Stimulated activated naive CD8-positive, alpha-beta T cell treated with anti-CD3 and anti-CD28 coated beads, Interleukin-15, amount 100 ng/mL, for 72 hours (primary cell): ENCODE results near the gene ZNF597.

ENCODE experiments used
- ATAC-seq: fragments of 150-1000 bp; cut with Tn5 transposase; 2 replicates; pipeline ENCODE4 v1.10.0; 2021; ENCODE audit warnings: mild to moderate bottlenecking, moderate library complexity
- DNase-seq, 2 donors: peaks; one replicate each; pipeline ENCODE4 v3.0.0; 2021 to 2022
- H3K27ac Mint-ChIP-seq, 2 donors: one replicate each; pipeline ENCODE4 v1.8.0; 2022; ENCODE audit warnings: mild to moderate bottlenecking in 2 of 2, mixed read lengths in 2 of 2, moderate library complexity in 2 of 2
- H3K27me3 Mint-ChIP-seq: one replicate; pipeline ENCODE4 v1.8.0; 2022; ENCODE audit warnings: mixed read lengths
- H3K4me1 Mint-ChIP-seq: one replicate; pipeline ENCODE4 v1.8.0; 2022; ENCODE audit warnings: mild to moderate bottlenecking, mixed read lengths
- H3K4me3 Mint-ChIP-seq, 2 donors: one replicate each; pipeline ENCODE4 v1.8.0; 2022; ENCODE audit warnings: mild to moderate bottlenecking in 2 of 2, mixed read lengths in 2 of 2, moderate library complexity in 1 of 2
- H3K9me3 Mint-ChIP-seq, 2 donors: one replicate each; pipeline ENCODE4 v1.8.0; 2022; ENCODE audit warnings: mixed read lengths in 2 of 2

The ZNF597 gene

DNA sequence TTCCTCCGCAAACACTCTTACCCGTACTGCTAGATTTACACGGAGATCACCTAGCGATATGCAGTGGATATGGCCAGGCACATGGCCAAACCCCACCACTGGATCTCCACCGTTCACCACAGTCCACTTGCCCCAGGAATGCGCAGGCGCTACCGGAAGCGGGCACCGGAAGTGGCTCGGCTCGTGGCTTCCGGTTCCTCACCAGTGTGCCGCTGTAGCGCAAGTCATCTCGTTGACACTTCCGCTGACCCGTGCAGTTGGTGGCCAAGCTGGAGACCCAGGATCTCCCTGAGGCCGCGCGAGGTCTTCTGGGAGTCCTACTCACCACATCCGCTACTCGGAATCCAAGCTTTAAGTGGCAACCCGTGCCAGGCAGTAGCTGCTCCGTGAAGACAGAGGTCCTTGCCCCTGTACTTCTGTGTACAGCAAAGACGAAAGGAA is 11.5 kb downstream of the ZNF597 start:
- peak; percentile 46 to 75 for DNase-seq
- Mint-ChIP-seq H3K9me3 (peaks cover 5 to 19% of the 10 kb centered on the region in 2 donors), H3K27ac (peak overlapping the region in 1 of 2 donors; percentile 82), H3K27me3 (no peaks in the 10 kb centered on the region), H3K4me3 (peak overlapping the region; percentile 58 to 73), H3K4me1 (peaks cover 19% of the 10 kb centered on the region)
- ATAC-seq: peak; percentile 95

DNA sequence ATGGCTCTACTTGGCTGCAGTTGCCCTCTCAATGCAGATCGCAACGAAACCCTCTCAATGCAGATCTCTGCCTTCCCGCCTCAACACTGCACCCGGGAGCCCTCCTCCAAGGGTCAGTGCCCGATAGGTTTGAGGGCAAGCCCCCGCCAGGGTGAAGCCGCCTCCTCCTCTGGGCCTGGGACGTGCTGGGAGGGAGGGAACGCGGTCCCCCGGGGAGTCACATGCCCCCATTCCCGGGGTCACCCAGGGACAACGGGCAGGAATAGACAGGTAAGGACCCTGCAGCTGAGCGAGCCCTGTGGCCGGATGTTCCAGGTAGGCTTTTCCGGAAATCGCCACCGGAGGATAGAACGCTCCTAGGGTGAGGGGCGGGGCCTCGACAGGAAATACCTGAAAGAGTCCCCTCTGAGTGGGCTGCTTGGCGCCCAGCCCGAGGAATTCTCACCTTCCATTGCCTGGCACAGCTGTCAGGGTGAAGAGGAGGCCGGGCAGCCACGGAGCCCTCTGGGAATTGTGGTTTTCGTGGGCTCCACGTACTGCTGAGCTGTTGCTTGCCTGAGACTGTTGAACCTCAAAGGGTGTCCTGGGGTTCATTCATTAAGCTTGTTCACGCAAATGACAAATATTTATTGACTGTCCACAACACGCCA is 29.4 kb downstream of the ZNF597 start:
- no peak for DNase-seq
- H3K4me1 Mint-ChIP-seq: no peaks in the 10 kb centered on the region
- no peak overlapping the region for H3K27ac Mint-ChIP-seq
- no peak for ATAC-seq
- H3K27me3 Mint-ChIP-seq: no peaks in the 10 kb centered on the region
- H3K9me3 Mint-ChIP-seq: peaks cover 29 to 63% of the 10 kb centered on the region in 2 donors
- no peak overlapping the region for H3K4me3 Mint-ChIP-seq

DNA sequence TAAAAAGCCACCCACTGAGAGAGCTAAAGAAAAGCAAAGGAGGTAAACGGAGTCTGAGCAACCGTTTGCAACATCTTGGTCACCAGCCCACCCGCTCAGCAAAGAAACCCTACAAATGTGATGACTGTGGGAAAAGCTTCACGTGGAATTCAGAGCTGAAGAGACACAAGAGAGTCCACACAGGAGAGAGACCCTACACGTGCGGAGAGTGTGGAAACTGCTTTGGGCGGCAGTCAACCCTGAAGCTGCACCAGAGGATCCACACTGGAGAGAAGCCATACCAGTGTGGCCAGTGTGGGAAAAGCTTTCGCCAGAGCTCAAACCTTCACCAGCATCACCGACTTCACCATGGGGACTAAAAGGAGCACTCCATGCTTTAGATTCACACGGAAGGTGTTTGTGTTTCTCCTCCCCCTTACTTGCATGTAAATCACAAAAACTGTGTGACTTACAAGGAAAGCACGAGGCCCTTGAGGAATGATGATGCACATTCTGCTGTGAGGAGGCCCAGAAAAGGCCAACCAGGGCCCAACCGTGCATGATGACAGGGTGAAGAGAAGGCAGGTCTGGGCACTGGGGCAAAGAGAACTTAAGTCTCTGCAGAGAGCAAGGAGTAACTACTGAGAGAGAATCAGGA is 34.6 kb downstream of the ZNF597 start:
- ATAC-seq (no peak), DNase-seq (no peak)
- Mint-ChIP-seq H3K4me3 (no peak overlapping the region), H3K9me3 (peaks cover 56 to 76% of the 10 kb centered on the region in 2 donors), H3K27me3 (no peaks in the 10 kb centered on the region), H3K4me1 (no peaks in the 10 kb centered on the region), H3K27ac (no peak overlapping the region)

DNA sequence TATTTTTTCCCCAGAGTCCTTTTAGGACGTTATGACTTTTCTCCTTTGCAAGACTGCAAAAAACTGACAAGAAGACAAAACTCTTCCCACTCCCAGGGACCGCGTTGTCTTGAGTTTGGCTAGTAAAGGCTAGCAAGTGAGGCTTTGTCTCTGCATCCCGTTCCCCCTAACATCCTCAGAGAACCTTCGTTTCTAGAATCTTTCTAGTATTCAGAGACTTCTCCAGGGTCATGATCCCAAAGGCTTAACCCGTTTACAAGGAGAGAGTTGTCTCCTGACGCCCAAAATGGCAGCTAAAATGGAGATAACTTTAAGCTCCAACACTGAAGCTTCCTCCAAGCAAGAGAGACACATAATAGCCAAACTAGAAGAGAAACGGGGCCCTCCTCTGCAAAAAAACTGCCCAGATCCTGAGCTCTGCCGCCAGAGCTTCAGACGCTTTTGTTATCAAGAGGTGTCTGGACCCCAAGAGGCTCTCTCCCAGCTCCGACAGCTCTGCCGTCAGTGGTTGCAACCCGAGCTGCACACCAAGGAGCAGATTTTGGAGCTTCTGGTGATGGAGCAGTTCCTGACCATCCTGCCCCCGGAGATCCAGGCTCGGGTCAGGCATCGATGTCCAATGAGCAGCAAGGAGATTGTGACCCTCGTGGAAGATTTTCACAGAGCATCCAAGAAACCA is 41.4 kb downstream of the ZNF597 start:
- no peak for ATAC-seq
- Mint-ChIP-seq H3K4me3 (peak overlapping the region; percentile 98 to 99), H3K9me3 (peaks cover 40% of the 10 kb centered on the region in 2 donors), H3K27ac (peak overlapping the region; percentile 77 to 88), H3K4me1 (peaks cover 32% of the 10 kb centered on the region), H3K27me3 (no peaks in the 10 kb centered on the region)
- DNase-seq: peak in 1 of 2 donors; percentile 7

DNA sequence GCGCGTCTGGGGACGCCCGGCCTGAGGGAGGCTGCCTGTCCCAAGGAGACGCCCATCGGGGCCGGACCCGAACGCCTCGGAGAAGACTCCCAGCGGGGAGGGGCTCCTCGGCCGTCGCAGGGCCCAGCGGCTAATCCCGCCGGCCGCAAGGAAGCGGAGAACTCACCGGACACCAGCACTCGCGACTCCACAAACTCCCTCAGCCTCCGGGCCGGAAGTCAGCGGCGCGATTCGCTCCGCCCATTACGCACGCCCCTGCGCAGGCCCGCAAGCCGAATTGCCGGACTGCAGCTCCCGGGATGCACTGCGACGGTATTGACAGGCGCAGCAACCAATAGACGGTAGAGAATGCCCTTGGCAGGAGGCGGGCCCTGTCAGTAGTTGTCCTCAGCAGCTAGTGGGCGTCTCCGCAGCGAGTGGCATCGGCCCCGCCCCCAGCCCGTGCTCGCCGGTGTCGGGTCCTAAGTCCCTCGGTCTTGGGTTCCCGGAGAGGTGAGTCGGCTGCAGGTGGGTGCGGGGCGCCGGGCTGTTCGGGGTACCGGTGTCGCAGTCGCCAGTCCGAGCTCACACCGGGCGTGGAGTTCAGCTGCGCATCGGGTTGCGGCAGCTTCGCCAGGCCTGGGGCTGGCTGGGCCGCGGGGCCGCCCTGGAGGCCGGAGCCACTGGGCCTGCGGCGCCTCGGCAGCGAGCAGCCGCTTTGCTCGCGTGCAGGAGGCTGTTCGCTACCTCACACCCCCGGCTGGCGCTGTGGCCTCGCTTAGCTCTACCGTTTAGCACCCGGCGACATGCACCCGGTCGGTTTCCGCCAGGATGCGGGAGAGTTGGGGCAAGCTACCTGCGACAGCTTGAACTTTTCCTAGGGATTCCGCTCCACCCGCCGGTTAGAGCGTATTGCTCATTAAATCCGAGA is 42.3 kb downstream of the ZNF597 start, which contains the start of the genes ZNF174 and ZSCAN32:
Gene ZNF174 (plus strand): TSS at position 437 of the 910 bp plus-strand sequence. CDS start 790 bp downstream, outside the sequence.
Gene ZSCAN32 (minus strand): TSS at position 226 of the 910 bp plus-strand sequence. CDS start 3,447 bp downstream, outside the sequence.
- H3K9me3 Mint-ChIP-seq: peaks cover 39 to 40% of the 10 kb centered on the region in 2 donors
- peaks cover 39% of the 10 kb centered on the region for H3K4me1 Mint-ChIP-seq
- no peaks in the 10 kb centered on the region for H3K27me3 Mint-ChIP-seq
- H3K27ac Mint-ChIP-seq: peak within 1 kb of the TSS; percentile 93 to 94
- peak within 1 kb of the TSS; percentile 98 to 99 for H3K4me3 Mint-ChIP-seq
- ATAC-seq (peak; percentile 99), DNase-seq (peak; percentile 99 to 100)

DNA sequence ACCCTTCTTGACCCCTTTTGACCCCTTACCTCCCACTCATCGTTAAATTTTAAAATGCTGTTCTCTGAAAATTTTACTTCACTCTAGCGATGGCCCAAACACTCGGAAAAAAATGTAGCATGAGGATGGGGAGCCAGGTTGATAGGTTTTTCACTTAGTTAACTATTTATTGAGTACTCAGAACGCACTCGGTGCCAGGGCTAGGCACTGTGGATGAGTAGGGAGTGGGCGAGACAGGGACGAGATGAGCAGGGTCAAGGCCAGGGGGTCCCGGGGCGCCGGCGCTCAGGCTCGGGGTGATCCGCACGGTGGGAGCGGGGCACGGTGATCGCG is 42.9 kb downstream of the ZNF597 start:
- Mint-ChIP-seq H3K4me1 (peaks cover 41% of the 10 kb centered on the region), H3K9me3 (peaks cover 35 to 40% of the 10 kb centered on the region in 2 donors), H3K27ac (peak overlapping the region; percentile 93 to 94), H3K27me3 (no peaks in the 10 kb centered on the region), H3K4me3 (peak overlapping the region; percentile 98 to 99)
- peak in 1 of 2 donors; percentile 7 for DNase-seq
- ATAC-seq: peak; percentile 48

DNA sequence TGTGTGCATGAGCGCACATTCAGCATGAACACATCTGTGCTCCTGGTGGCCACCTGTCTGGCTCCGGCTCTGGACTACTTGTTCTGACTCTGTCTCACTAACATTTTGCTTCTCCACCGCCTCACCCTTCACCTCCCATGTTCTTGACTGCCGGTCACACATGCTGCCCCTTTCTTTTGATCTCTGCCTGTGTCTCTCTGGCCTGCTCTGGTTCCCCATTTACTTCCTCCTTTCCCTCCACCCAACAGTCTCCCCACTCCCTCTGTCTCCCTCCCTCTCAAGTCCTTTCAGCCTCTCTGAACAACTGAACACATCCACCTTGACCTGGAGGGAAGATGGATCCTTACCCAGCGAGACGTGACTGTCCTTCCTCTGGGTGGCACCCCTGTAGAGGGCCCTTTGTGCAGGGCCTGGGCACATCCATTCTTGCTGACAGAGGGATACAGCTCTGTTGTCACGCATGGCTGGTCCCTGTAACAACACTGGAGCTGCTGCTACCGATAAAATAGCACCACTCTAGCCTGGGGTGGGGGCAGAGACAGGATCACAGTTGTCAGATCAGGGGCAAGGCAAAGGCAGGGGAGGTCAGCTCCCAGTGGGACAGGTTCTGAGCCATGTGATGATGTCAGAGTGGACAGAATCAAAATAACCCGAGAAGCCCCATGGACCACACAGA is 53.5 kb downstream of the ZNF597 start:
- Mint-ChIP-seq H3K4me1 (peaks cover 6% of the 10 kb centered on the region), H3K27me3 (no peaks in the 10 kb centered on the region), H3K9me3 (peaks cover 42 to 47% of the 10 kb centered on the region in 2 donors), H3K4me3 (no peak overlapping the region), H3K27ac (no peak overlapping the region)
- DNase-seq: no peak
- ATAC-seq: no peak

DNA sequence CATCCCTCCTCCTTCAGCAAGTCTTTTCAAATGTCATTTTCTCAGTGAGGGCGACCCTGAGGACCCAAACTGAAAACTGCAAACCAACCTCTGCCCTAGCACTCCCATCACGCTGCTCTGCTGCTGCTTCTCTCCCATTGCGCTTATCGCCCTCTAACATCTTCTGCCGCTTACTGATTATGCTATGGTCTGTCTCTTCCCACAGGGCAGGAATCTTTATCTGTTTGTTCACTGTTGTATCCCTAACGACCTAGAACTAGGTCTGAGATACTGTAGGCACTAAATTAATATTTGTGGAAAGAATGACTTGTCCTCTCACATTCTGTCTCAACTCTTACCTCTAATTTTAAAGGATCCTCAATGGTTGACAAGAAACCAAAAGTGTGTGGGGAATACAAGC is 55.0 kb downstream of the ZNF597 start:
- ATAC-seq (no peak), DNase-seq (no peak)
- Mint-ChIP-seq H3K4me3 (no peak overlapping the region), H3K27ac (no peak overlapping the region), H3K9me3 (peaks cover 42 to 50% of the 10 kb centered on the region in 2 donors), H3K27me3 (no peaks in the 10 kb centered on the region), H3K4me1 (no peaks in the 10 kb centered on the region)

DNA sequence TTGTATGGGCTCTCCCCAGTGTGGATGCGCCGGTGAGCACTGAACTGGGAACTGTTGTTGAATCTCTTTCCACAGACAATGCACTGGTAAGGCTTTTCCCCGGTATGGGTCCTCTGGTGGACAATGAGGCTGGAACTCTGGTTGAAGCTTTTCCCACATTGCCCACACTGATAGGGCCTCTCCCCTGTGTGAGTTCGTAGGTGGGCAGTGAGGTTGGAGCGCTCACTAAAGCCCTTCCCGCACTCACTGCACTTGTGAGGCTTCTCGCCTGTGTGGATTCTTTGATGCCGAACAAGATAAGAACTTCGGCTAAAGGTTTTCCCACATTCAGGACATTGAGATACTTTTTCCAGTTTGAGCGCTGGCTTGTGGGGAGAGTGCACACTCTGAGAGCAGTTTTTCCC is 60.3 kb downstream of the ZNF597 start:
- Mint-ChIP-seq H3K4me1 (no peaks in the 10 kb centered on the region), H3K27ac (no peak overlapping the region), H3K9me3 (peaks cover 55 to 73% of the 10 kb centered on the region in 2 donors), H3K27me3 (no peaks in the 10 kb centered on the region), H3K4me3 (no peak overlapping the region)
- DNase-seq: peak in 1 of 2 donors; percentile 3
- no peak for ATAC-seq
